Parathyroid adenoma (tissue), 2 donors: ENCODE measurements around the gene CD1C.
"Not testable (repeated sequence)": the region's sequence is repeated elsewhere in the genome, so short reads cannot be mapped to it uniquely, and the experiment has no call there.

Experiments used
- H2AFZ ChIP-seq: fragments of 300-600 bp; sonication (generic); one replicate; pipeline ENCODE4 v1.7.0; 2017; ENCODE audit warnings: antibody characterized with exemption, mild to moderate bottlenecking
- H3K27ac ChIP-seq: fragments of 300-600 bp; sonication (generic); one replicate; pipeline ENCODE4 v1.7.0; 2017
- H3K27me3 ChIP-seq: fragments of 300-600 bp; sonication (generic); one replicate; pipeline ENCODE4 v1.7.0; 2017; ENCODE audit warnings: low read length; ENCODE audit not compliant: control insufficient read depth, insufficient read depth
- H3K36me3 ChIP-seq: fragments of 300-600 bp; sonication (generic); one replicate; pipeline ENCODE4 v1.7.0; 2017; ENCODE audit warnings: low read length; ENCODE audit not compliant: control insufficient read depth, insufficient read depth
- H3K4me1 ChIP-seq: fragments of 300-600 bp; sonication (generic); one replicate; pipeline ENCODE4 v1.7.0; 2017; ENCODE audit warnings: control low read depth
- H3K4me2 ChIP-seq: fragments of 300-600 bp; sonication (generic); one replicate; pipeline ENCODE4 v1.7.0; 2017; ENCODE audit warnings: low read length
- H3K4me3 ChIP-seq: fragments of 300-600 bp; sonication (generic); one replicate; pipeline ENCODE4 v1.7.0; 2017; ENCODE audit warnings: low read depth, low read length
- H3K79me2 ChIP-seq: fragments of 300-600 bp; sonication (generic); one replicate; pipeline ENCODE4 v1.7.0; 2017; ENCODE audit warnings: control low read depth
- H3K9ac ChIP-seq: fragments of 300-600 bp; sonication (generic); one replicate; pipeline ENCODE4 v1.7.0; 2017; ENCODE audit warnings: mild to moderate bottlenecking
- H3K9me3 ChIP-seq: fragments of 300-600 bp; sonication (generic); one replicate; pipeline ENCODE4 v1.7.0; 2017; ENCODE audit warnings: low read length; ENCODE audit not compliant: control insufficient read depth
- TF ChIP-seq, protein P1 (sequence below): fragments of 300-600 bp; sonication (generic); IDR thresholded peaks from one replicate; pipeline ENCODE4 v1.7.0; 2017; ENCODE audit warnings: antibody characterized with exemption, mild to moderate bottlenecking
- donor health status: primary hyperparathyroidism.

Gene CD1C

DNA sequence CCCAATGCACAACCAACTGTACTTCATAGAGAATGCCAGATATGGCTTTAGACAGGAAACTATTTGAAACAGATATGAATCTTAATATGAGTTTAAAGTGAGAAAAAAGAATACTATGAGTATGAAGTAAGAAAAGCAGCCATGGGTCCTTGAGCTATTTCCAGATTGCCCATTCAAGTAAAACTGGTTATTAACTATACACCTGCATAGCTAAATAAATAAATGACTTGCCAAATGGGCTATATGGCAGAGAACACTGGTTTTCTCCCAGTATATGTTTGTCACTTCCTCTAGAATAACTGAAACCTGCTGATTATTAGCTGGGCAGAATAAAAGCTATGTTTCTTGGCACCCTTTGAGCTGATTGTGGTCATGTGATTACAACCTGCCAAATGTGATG, 17.0 kb upstream of the CD1C start:
- H3K4me2 ChIP-seq, result no peak overlapping the region
- no peak overlapping the region for H2AFZ ChIP-seq
- no peak overlapping the region for H3K27ac ChIP-seq
- H3K4me3 ChIP-seq, result no peak overlapping the region
- TF ChIP-seq, protein P1, sequence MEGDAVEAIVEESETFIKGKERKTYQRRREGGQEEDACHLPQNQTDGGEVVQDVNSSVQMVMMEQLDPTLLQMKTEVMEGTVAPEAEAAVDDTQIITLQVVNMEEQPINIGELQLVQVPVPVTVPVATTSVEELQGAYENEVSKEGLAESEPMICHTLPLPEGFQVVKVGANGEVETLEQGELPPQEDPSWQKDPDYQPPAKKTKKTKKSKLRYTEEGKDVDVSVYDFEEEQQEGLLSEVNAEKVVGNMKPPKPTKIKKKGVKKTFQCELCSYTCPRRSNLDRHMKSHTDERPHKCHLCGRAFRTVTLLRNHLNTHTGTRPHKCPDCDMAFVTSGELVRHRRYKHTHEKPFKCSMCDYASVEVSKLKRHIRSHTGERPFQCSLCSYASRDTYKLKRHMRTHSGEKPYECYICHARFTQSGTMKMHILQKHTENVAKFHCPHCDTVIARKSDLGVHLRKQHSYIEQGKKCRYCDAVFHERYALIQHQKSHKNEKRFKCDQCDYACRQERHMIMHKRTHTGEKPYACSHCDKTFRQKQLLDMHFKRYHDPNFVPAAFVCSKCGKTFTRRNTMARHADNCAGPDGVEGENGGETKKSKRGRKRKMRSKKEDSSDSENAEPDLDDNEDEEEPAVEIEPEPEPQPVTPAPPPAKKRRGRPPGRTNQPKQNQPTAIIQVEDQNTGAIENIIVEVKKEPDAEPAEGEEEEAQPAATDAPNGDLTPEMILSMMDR, result no peak
- no peaks in the 10 kb centered on the region for H3K27me3 ChIP-seq
- no peak overlapping the region for H3K9ac ChIP-seq
- H3K9me3 ChIP-seq, result no peaks in the 10 kb centered on the region
- no peaks in the 10 kb centered on the region for H3K79me2 ChIP-seq
- no peaks in the 10 kb centered on the region for H3K36me3 ChIP-seq
- no peaks in the 10 kb centered on the region for H3K4me1 ChIP-seq

DNA sequence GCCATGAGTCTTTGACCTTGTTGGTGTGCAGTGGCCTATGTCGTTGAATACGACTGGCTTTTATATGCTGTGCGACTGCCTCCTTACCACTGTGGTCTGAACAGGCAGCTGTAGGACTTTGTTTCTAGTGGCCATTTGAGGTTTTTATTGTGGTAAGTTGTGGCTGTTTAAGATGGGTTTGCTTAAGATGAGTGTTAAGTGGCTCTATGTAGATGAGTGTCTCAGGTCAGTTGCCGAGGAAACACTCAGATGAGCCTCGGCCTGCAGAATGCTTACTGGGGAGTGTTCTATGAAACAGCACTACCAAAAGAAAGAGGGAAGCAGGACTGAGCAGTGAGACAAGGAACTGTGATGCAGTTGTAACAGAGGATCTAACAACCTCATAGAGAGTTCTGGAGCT, 14.9 kb upstream of the CD1C start:
- Histone ChIP-seq H3K4me3 (no peak overlapping the region), H3K27ac (no peak overlapping the region), H3K79me2 (no peaks in the 10 kb centered on the region), H3K4me1 (no peaks in the 10 kb centered on the region), H3K4me2 (no peak overlapping the region), H3K27me3 (no peaks in the 10 kb centered on the region), H3K9ac (no peak overlapping the region), H3K9me3 (no peaks in the 10 kb centered on the region), H2AFZ (no peak overlapping the region), H3K36me3 (no peaks in the 10 kb centered on the region)
- TF ChIP-seq, protein P1, result no peak

DNA sequence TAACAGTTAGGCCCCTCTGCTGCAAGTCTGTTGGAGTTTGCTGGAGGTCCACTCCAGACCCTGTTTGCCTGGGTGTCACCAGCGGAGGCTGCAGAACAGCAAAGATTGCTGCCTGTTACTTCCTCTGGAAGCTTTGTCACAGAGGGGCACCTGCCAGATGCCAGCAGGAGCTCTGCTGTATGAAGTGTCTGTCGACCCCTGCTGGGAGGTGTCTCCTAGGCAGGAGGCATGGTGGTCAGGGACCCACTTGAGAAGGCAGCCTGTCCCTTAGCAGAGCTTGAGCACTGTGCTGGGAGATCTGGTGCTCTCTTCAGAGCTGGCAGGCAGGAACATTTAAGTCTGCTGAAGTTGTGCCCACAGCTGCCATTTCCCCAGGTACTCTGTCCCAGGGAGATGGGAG, 7.3 kb upstream of the CD1C start:
- not testable (repeated sequence) for H3K79me2 ChIP-seq, H3K27ac ChIP-seq, H3K36me3 ChIP-seq, H3K9me3 ChIP-seq, H2AFZ ChIP-seq, H3K9ac ChIP-seq, H3K4me2 ChIP-seq, H3K4me1 ChIP-seq, H3K4me3 ChIP-seq, H3K27me3 ChIP-seq

DNA sequence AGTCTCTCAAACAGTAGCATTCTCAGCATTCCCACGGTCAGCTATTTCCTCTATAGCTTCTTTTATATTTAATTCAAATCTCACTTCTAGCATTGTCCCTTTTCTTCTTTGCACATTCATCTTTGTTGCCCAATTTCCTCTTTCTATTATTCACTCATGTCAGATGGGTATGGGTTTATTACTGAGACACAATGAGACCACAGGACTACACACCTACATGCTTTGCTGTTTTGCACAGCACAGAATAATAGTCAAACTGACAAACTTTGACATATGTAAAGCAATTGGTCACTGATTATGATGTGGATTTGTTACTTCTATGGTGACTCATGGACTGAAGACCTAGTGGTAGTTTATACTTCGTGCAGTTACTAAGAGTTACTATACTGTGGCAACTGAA, 5.8 kb upstream of the CD1C start:
- H3K27ac ChIP-seq, result no peak overlapping the region
- H3K79me2 ChIP-seq, result no peaks in the 10 kb centered on the region
- TF ChIP-seq, protein P1, result no peak
- no peaks in the 10 kb centered on the region for H3K4me1 ChIP-seq
- H3K36me3 ChIP-seq, result no peaks in the 10 kb centered on the region
- H3K9ac ChIP-seq, result no peak overlapping the region
- no peak overlapping the region for H3K4me3 ChIP-seq
- no peak overlapping the region for H2AFZ ChIP-seq
- H3K9me3 ChIP-seq, result no peaks in the 10 kb centered on the region
- H3K4me2 ChIP-seq, result no peak overlapping the region
- H3K27me3 ChIP-seq, result no peaks in the 10 kb centered on the region

DNA sequence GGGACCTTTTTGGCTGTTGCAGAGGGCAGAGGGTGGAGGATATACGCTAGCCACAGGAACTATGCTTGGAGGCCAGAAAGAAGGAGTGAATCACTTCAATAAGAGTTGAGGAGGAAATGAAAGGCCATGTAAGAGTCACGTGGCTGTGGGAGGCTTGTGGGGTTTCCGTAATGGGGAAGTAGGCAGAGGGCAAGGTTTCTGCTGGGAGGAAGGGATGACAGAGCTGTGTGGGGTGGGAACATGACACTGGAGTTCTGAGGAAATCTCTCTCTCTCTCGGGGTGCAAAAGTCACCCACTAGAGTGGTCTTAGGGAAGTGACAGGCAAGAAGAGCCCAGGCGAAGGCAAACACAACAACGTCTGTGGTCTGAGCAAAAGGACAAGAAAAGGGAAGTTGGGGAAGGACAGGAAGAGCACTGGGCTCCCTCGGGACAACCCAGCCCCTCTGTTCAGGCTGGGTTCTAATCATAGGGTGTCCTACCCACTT, 3.9 kb upstream of the CD1C start:
- TF ChIP-seq, protein P1, result no peak

More for the DNA sequence above, 3.9 kb upstream of the CD1C start:
- Histone ChIP-seq H3K4me3 (no peak overlapping the region), H3K27ac (no peak overlapping the region), H3K79me2 (no peaks in the 10 kb centered on the region), H3K9me3 (no peaks in the 10 kb centered on the region), H3K36me3 (no peaks in the 10 kb centered on the region), H3K27me3 (no peaks in the 10 kb centered on the region), H3K4me2 (no peak overlapping the region), H3K4me1 (no peaks in the 10 kb centered on the region), H3K9ac (no peak overlapping the region), H2AFZ (no peak overlapping the region)
